HepG2 (cell line): ENCODE results near the gene DENND4A. TPM values are rescaled to one million over a fixed set of nuclear protein-coding genes. Genes with fewer than 3 reads are reported as not detected.

Experiments used
- ASH2L ChIP-seq: fragments of 300-600, 200-600 bp; sonication (generic); IDR thresholded peaks from 2 replicates; pipeline ENCODE4 v1.7.0; 2017; ENCODE audit warnings: low read depth, mild to moderate bottlenecking, moderate library complexity, mixed read lengths, low read length; ENCODE audit not compliant: insufficient read length
- ATF7 ChIP-seq, 2 experiments: fragments of 450-650 bp in 1 of 2; sonication (generic) in 1 of 2; formaldehyde crosslinking in 1 of 2; IDR thresholded peaks; 2 replicates each; pipeline versions ENCODE4 v1.4.0 to v1.6.1; 2016 to 2020; ENCODE audit warnings: antibody characterized with exemption in 1 of 2, mild to moderate bottlenecking in 1 of 2, missing genetic modification reagents in 1 of 2
- FOXJ3 ChIP-seq: sonication (generic); formaldehyde crosslinking; IDR thresholded peaks from 2 replicates; pipeline ENCODE4 v1.4.0; 2020; ENCODE audit warnings: missing genetic modification reagents, mild to moderate bottlenecking, borderline replicate concordance
- HMGXB3 ChIP-seq: sonication (generic); formaldehyde crosslinking; IDR thresholded peaks from 2 replicates; pipeline ENCODE4 v1.4.0; 2020; ENCODE audit warnings: missing genetic modification reagents, borderline replicate concordance
- LRRFIP1 ChIP-seq: sonication (generic); formaldehyde crosslinking; conservative IDR thresholded peaks from 2 replicates; pipeline ENCODE4 v1.4.0; 2020; ENCODE audit warnings: missing genetic modification reagents
- MAFG ChIP-seq: sonication (generic); formaldehyde crosslinking; IDR thresholded peaks from 2 replicates; pipeline ENCODE4 v1.5.1; 2020; ENCODE audit warnings: mild to moderate bottlenecking, missing genetic modification reagents
- PAX8 ChIP-seq: sonication (generic); formaldehyde crosslinking; IDR thresholded peaks from 2 replicates; pipeline ENCODE4 v1.8.0; 2022; ENCODE audit warnings: mild to moderate bottlenecking, missing genetic modification reagents, borderline replicate concordance
- SAP130 ChIP-seq: IDR thresholded peaks from 2 replicates; pipeline ENCODE4 v1.6.1; 2016; ENCODE audit warnings: low read depth
- TAF15 ChIP-seq: fragments of 200-400 bp; formaldehyde crosslinking; IDR thresholded peaks from one replicate; pipeline ENCODE4 v1.6.1; 2018; ENCODE audit warnings: mild to moderate bottlenecking, low read depth, low read length; ENCODE audit not compliant: poor library complexity, severe bottlenecking
- ZC3H4 ChIP-seq: sonication (generic); formaldehyde crosslinking; IDR thresholded peaks from 2 replicates; pipeline ENCODE4 v1.4.0; 2020; ENCODE audit warnings: missing genetic modification reagents, borderline replicate concordance
- ZNF281 ChIP-seq: sonication (generic); formaldehyde crosslinking; IDR thresholded peaks from 2 replicates; pipeline ENCODE4 v1.4.0; 2020; ENCODE audit warnings: missing genetic modification reagents, borderline replicate concordance
- ZNF496 ChIP-seq: sonication (generic); formaldehyde crosslinking; IDR thresholded peaks from 2 replicates; pipeline ENCODE4 v1.8.1; 2023; ENCODE audit warnings: mild to moderate bottlenecking, moderate library complexity, missing genetic modification reagents; ENCODE audit not compliant: insufficient replicate concordance
- ZNF503 ChIP-seq: sonication (generic); formaldehyde crosslinking; IDR thresholded peaks from 2 replicates; pipeline ENCODE4 v1.4.0; 2020; ENCODE audit warnings: missing genetic modification reagents
- ZNF549 ChIP-seq: sonication (generic); formaldehyde crosslinking; IDR thresholded peaks from 2 replicates; pipeline ENCODE4 v1.5.0; 2020; ENCODE audit warnings: missing genetic modification reagents
- ZNF557 ChIP-seq: sonication (generic); formaldehyde crosslinking; IDR thresholded peaks from 2 replicates; pipeline ENCODE4 v1.4.0; 2020; ENCODE audit warnings: missing genetic modification reagents
- ZNF746 ChIP-seq: sonication (generic); formaldehyde crosslinking; IDR thresholded peaks from 2 replicates; pipeline ENCODE4 v1.8.0; 2022; ENCODE audit warnings: mild to moderate bottlenecking, missing genetic modification reagents
- polyA plus RNA-seq, 8 experiments: library from polyadenylated mRNA; depleted of rRNA in 3 of 8; stranded (reverse) in 7 of 8; unstranded in 1 of 8; fragments of >200 nt; fragmentation: Illumina TruSeq in 4 of 8; extraction: Trizol in 4 of 8; gene quantifications; 2 replicates each; pipeline versions ENCODE4 v1.2.1 to v1.2.3, GENCODE V29; 2011 to 2016; ENCODE audit warnings: low read depth in 4 of 8, missing spikeins in 1 of 8, mixed read lengths in 1 of 8; ENCODE audit not compliant: insufficient read depth in 1 of 8
- total RNA-seq, 5 experiments: library from RNA; depleted of rRNA; stranded (reverse); fragments of >200 nt; fragmentation: Illumina TruSeq; extraction: Trizol; gene quantifications; 2 replicates each; pipeline ENCODE4 v1.2.3, GENCODE V29; 2016; ENCODE audit warnings: low read depth in 1 of 5

Gene DENND4A
- total and polyA plus RNA-seq, 2 of the 13 experiments (the other 11 are each of a cell fraction or from before 2014, with no cell fraction given), result 13.2 to 18.6 TPM

- TF ChIP-seq TAF15 (peak; percentile 18), LRRFIP1 (CRISPR knock-in tag) (no peak), SAP130 (CRISPR knock-in tag) (peak; percentile 82), ATF7 (IDR thresholded peaks at IDR 0.05) (no peak), ATF7 (CRISPR knock-in tag; IDR thresholded peaks at IDR 0.05) (no peak), ZNF746 (peak; percentile 53; the same call in 1 of the 2 replicates), MAFG (CRISPR knock-in tag) (peak; percentile 48; the same call in 1 of the 2 replicates), ZNF549 (no peak), HMGXB3 (CRISPR knock-in tag) (no peak), ZC3H4 (no peak), FOXJ3 (CRISPR knock-in tag) (no peak), PAX8 (CRISPR knock-in tag) (no peak; the same call in 1 of the 2 replicates), ASH2L (peak; percentile 54), ZNF557 (CRISPR knock-in tag) (no peak), ZNF503 (CRISPR knock-in tag) (no peak), ZNF496 (CRISPR knock-in tag) (no peak), ZNF281 (CRISPR knock-in tag) (peak; percentile 69; the same call in 1 of the 2 replicates)
Measured at GRCh38 chr15:65791335-65792137, 557 bp downstream of the DENND4A start (continued).
